Lung (tissue), 12 donors: ENCODE measurements around the gene PLEKHA6. TPM values are rescaled to one million over a fixed set of nuclear protein-coding genes. Genes with fewer than 3 reads are reported as not detected.

Source experiments
- ATAC-seq: fragments of 200-7000 bp; cut with Tn5 transposase; one replicate; pipeline ENCODE4 v1.9.1; 2020; ENCODE audit warnings: moderate number of reproducible peaks; ENCODE audit not compliant: insufficient read depth, low FRiP score
- DNase-seq, 3 donors: peaks; one replicate each; pipeline ENCODE4 v3.0.0-alpha.2; 2013 to 2017
- H3K27ac ChIP-seq, 2 donors: one replicate each; pipeline ENCODE4 v1.5.1; 2013; ENCODE audit warnings: mild to moderate bottlenecking in 2 of 2, moderate library complexity in 2 of 2, control low read depth in 1 of 2, inconsistent platforms in 1 of 2, low read depth in 1 of 2, low read length in 1 of 2
- H3K27me3 ChIP-seq, 3 donors: one replicate each; pipeline ENCODE4 v1.5.1; 2013; ENCODE audit warnings: low read length in 2 of 3; ENCODE audit not compliant: control insufficient read depth in 3 of 3, insufficient read depth in 3 of 3
- H3K36me3 ChIP-seq, 4 donors: one replicate each; pipeline ENCODE4 v1.5.1; 2013; ENCODE audit warnings: low read length in 4 of 4, mild to moderate bottlenecking in 1 of 4, moderate library complexity in 1 of 4; ENCODE audit not compliant: control insufficient read depth in 4 of 4, insufficient read depth in 4 of 4
- H3K4me1 ChIP-seq, 5 donors: one replicate each; pipeline ENCODE4 v1.5.1; 2013; ENCODE audit warnings: low read length in 5 of 5, mild to moderate bottlenecking in 2 of 5, moderate library complexity in 1 of 5; ENCODE audit not compliant: control insufficient read depth in 5 of 5, insufficient read depth in 5 of 5
- H3K4me3 ChIP-seq: one replicate; pipeline ENCODE4 v1.5.1; 2013; ENCODE audit warnings: mild to moderate bottlenecking, control low read depth, moderate library complexity
- H3K9ac ChIP-seq, 2 donors: one replicate each; pipeline ENCODE4 v1.5.1; 2013; ENCODE audit warnings: low read length in 2 of 2, control low read depth in 1 of 2; ENCODE audit not compliant: insufficient read depth in 1 of 2
- H3K9me3 ChIP-seq, 4 donors: one replicate each; pipeline ENCODE4 v1.5.1; 2013; ENCODE audit warnings: low read length in 3 of 4, mild to moderate bottlenecking in 1 of 4, moderate library complexity in 1 of 4; ENCODE audit not compliant: control insufficient read depth in 4 of 4, insufficient read depth in 3 of 4
- WGBS, 2 donors: extraction: QIAGEN DNeasy Blood & Tissue Kit; methylation state at CpG; one replicate each; pipeline ENCODE4 v1.1.7; 2013; 5-methylcytosine and 5-hydroxymethylcytosine counted together
- polyA plus RNA-seq, 2 donors: library from polyadenylated mRNA; stranded (reverse); fragments of 200-250 nt; gene quantifications; one replicate each; pipeline ENCODE4 v1.2.1, GENCODE V29; 2013
- total RNA-seq, 2 donors: library from RNA; depleted of rRNA in 1 of 2; stranded (reverse); fragments of >200 nt in 1 of 2; gene quantifications; one replicate each; pipeline ENCODE4 v1.2.1, GENCODE V29; 2014 to 2021
- TF ChIP-seq, protein P1 (sequence below): IDR thresholded peaks from 2 replicates; pipeline ENCODE4 v1.5.1; 2012; ENCODE audit warnings: mild to moderate bottlenecking; ENCODE audit errors: control extremely low read depth, extremely low read depth
- donor health status: control.
- donor health status: control.
- donor health status: Bipolar disorder and iron deficiency.
- donor health status: healthy.
- donor health status: DM: yes; HTN: yes; CAD: no.

Gene PLEKHA6
- total and polyA plus RNA-seq, 4 donors: 0.88 to 10.5 (median 3.3) TPM

- ATAC-seq: no peak
- no peaks in the 10 kb centered on the region for H3K36me3 ChIP-seq
These were observed 32.4 kb downstream of the PLEKHA6 start for GRCh38 chr1:204327359-204327758.

GRCh38 chr1:204326771-204327300, 32.9 kb downstream of the PLEKHA6 start:
- no peaks in the 10 kb centered on the region for H3K9me3 ChIP-seq
- H3K9ac ChIP-seq: no peak overlapping the region
- ATAC-seq (no peak), DNase-seq (no peak)
- 88 to 90% methylated on average over 8 of the region's 8 CpGs for WGBS, 2 donors
- H3K36me3 ChIP-seq: no peaks in the 10 kb centered on the region
- no peak overlapping the region for H3K4me3 ChIP-seq
- H3K27ac ChIP-seq: no peak overlapping the region
- TF ChIP-seq, protein P1, sequence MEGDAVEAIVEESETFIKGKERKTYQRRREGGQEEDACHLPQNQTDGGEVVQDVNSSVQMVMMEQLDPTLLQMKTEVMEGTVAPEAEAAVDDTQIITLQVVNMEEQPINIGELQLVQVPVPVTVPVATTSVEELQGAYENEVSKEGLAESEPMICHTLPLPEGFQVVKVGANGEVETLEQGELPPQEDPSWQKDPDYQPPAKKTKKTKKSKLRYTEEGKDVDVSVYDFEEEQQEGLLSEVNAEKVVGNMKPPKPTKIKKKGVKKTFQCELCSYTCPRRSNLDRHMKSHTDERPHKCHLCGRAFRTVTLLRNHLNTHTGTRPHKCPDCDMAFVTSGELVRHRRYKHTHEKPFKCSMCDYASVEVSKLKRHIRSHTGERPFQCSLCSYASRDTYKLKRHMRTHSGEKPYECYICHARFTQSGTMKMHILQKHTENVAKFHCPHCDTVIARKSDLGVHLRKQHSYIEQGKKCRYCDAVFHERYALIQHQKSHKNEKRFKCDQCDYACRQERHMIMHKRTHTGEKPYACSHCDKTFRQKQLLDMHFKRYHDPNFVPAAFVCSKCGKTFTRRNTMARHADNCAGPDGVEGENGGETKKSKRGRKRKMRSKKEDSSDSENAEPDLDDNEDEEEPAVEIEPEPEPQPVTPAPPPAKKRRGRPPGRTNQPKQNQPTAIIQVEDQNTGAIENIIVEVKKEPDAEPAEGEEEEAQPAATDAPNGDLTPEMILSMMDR: no peak
- H3K4me1 ChIP-seq: peaks cover 0 to 3% (median 0%) of the 10 kb centered on the region in 5 donors
- H3K27me3 ChIP-seq: no peaks in the 10 kb centered on the region

More at GRCh38 chr1:204327359-204327758, 32.4 kb downstream of the PLEKHA6 start:
- H3K27ac ChIP-seq: no peak overlapping the region
- TF ChIP-seq, protein P1: no peak
- no peak overlapping the region for H3K9ac ChIP-seq
- H3K4me1 ChIP-seq: peaks cover 0 to 7% (median 0%) of the 10 kb centered on the region in 5 donors
- H3K9me3 ChIP-seq: no peaks in the 10 kb centered on the region
- 29 to 58% methylated on average over 10 of the region's 10 CpGs for WGBS, 2 donors
- no peak overlapping the region for H3K4me3 ChIP-seq
- DNase-seq: no peak
- H3K27me3 ChIP-seq: no peaks in the 10 kb centered on the region

DNA sequence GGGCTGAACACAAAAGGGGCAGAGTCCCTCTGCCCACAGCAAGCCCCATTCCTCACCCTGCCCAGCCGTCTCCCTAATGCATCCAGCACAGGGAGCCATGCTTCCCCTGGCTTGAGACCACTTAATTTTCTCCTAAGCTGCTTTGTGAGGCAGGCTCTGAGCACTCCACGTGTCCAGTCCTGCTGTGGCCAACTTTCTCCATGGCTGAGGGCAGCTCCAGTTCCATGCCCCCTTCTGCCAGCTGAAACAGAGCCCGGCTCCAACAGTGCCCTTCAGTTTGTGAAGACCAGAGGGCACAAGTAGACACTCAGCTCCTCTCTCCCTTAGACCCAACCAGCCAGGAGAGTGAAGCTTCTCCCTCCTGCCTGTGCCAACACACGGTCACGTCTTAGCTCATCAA, 33.8 kb downstream of the PLEKHA6 start:
- no peak for DNase-seq
- Histone ChIP-seq H3K27me3 (no peaks in the 10 kb centered on the region), H3K9ac (no peak overlapping the region), H3K4me3 (no peak overlapping the region), H3K27ac (no peak overlapping the region), H3K9me3 (no peaks in the 10 kb centered on the region), H3K36me3 (no peaks in the 10 kb centered on the region), H3K4me1 (peaks cover 0 to 3% (median 0%) of the 10 kb centered on the region in 5 donors)
- WGBS, 2 donors: 92 to 97% methylated on average over 5 of the region's 5 CpGs
- TF ChIP-seq, protein P1: no peak
- no peak for ATAC-seq

DNA sequence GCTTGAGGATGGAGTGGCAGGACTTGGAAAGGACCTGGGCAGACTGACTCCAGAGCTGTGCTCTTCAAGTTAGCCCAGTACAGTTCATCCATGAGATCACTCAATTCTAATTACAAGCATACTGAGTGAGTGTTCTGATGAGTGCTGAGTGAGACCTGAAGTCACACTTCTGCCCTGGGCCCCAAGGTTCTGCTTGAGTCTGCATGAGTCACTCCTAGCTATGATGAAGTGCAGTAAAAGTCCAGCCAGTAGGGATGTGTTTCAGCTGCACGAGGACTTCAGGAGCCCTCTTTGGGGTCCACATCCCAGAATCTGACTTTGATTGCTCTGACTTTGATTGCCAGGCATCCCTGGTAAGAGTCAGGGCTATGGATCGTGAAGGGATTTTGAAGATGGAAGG, 35.8 kb downstream of the PLEKHA6 start:
- Histone ChIP-seq H3K9ac (no peak overlapping the region), H3K27me3 (no peaks in the 10 kb centered on the region), H3K27ac (no peak overlapping the region), H3K4me1 (peaks cover 0 to 3% (median 0%) of the 10 kb centered on the region in 5 donors), H3K4me3 (no peak overlapping the region), H3K9me3 (no peaks in the 10 kb centered on the region), H3K36me3 (no peaks in the 10 kb centered on the region)
- WGBS, 2 donors: 73 to 88% methylated on average over 2 of the region's 2 CpGs
- ATAC-seq (no peak), DNase-seq (no peak)
- TF ChIP-seq, protein P1: no peak
